Ishikawa (cell line): ENCODE results near the gene GRAMD4.

ENCODE experiments used
- EP300 ChIP-seq: IDR thresholded peaks from 2 replicates; pipeline ENCODE4 v1.6.1; 2012; ENCODE audit warnings: borderline replicate concordance
- TAF1 ChIP-seq: IDR thresholded peaks from 2 replicates; pipeline ENCODE4 v1.6.1; 2012; ENCODE audit warnings: low read depth, mild to moderate bottlenecking

DNA sequence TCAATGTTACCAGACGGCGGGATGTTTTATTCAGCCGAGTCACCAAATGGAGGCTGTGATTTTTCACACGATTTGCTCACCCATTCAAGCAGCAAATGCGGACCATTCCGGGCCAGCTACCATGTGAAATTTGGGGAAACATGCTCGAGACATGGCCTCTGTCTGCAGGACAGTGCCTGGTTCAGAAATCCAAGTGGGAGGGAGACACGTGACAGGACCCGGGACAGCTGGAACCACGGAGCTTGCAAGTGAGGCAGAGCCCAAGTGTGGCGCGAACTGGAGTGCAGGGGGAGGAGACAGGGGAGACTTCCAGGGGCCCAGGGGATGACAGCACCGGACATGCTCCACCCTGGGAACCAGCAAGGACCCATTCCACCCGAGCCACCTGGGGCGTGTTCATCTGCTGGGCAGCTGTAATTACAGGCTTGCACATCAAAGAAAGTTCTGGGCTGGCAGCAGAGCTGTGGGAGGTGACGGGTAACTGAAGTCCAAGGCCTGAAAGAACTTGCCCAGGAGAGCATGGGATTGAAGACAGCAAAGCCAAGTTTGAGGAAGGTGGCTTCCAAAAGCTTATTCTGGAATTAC is 101.4 kb downstream of the GRAMD4 start:
- no peak for TF ChIP-seq EP300
- no peak for TF ChIP-seq TAF1
